ENCODE results near the gene DNAH12. TPM values are rescaled to one million over a fixed set of nuclear protein-coding genes. Genes with fewer than 3 reads are reported as not detected.

The DNAH12 gene
- polyA plus RNA-seq, 1 of the 3 experiments (the other 2 are of a cell fraction) = 0.03 TPM

DNA sequence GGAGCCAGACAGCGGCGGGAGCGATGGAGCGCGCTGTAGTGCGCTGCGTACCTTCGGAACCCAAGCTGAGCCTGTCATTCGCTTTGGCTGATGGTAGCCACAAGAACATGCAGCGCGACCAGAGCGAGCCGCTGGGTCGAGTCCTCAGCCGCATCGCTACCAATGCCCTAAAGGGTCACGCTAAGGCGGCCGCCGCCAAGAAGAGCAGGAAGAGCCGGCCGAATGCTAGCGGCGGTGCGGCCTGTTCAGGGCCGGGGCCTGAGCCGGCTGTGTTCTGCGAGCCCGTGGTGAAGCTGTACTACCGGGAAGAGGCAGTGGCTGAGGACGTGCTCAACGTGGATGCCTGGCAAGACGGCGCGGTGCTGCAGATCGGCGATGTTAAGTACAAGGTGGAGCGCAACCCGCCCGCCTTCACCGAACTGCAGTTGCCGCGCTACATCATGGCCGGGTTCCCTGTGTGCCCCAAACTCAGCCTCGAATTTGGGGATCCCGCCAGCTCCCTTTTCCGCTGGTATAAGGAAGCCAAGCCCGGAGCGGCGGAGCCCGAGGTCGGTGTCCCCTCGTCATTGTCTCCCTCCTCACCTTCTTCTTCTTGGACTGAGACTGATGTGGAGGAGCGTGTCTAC is 12.4 kb upstream of the DNAH12 start:
- Histone ChIP-seq H3K9me2 (no peaks in the 10 kb centered on the region), H3K36me3 (replicated peaks in 1 of 2; ENCODE audit: control insufficient read depth in 1 of 2, insufficient read depth in 2 of 2, low read length in 1 of 2) (peaks cover 20 to 22% of the 10 kb centered on the region in 2 experiments), H4K20me1 (ENCODE audit: insufficient read depth) (peaks cover 9% of the 10 kb centered on the region; the same call in 1 of the 2 replicates), H3F3A (replicated peaks; ENCODE audit: insufficient read depth) (peaks cover 3% of the 10 kb centered on the region), H3K9ac (peak overlapping the region; percentile 79), H3K27me3 (ENCODE audit: insufficient read depth) (no peaks in the 10 kb centered on the region), H3K4me3 (ENCODE audit: low read depth in 2 of 2, low read length in 1 of 2) (peak overlapping the region; percentile 81 to 88), H3K79me2 (ENCODE audit: insufficient read depth) (peaks cover 52% of the 10 kb centered on the region), H3K4me1 (ENCODE audit: control insufficient read depth in 1 of 2, insufficient read depth in 2 of 2, low read depth in 1 of 2, low read length in 1 of 2) (peaks cover 0 to 12% of the 10 kb centered on the region in 2 experiments; a peak in 2 of 4 replicates), H3K9me3 (no peaks in the 10 kb centered on the region), H2AFZ (ENCODE audit: low read depth) (peak overlapping the region; percentile 95; the same call in 1 of the 2 replicates), H3K4me2 (peak overlapping the region; percentile 77), H3K27ac (ENCODE audit: low read depth in 2 of 2, low read length in 1 of 2) (peak overlapping the region; percentile 74 to 96)
- WGBS (ENCODE audit: low lambda C conversion rate) = 5% methylated on average over 13 of the region's 54 CpGs
- ChIA-PET POLR2A (interaction anchor here (0.8 to 2.9 kb wide), 6 partner anchors 12 to 458 kb away, joined by 3 to 19 read pairs (median 3); partner anchors contain the start of genes APPL1, ARF4 and DNAH12), CTCF (interaction anchor here (0.7 to 1.8 kb wide), 6 partner anchors 12 to 457 kb away, joined by 3 to 5 read pairs (median 3); partner anchors contain the start of gene ARF4)
- TF ChIP-seq YY1 (IDR thresholded peaks at IDR 0.05; ENCODE audit: low read depth) (0 out of 2 replicates have a peak, but pooled peaks have one; percentile 2), EZH2phosphoT487 (IDR thresholded peaks at IDR 0.05; ENCODE audit: borderline replicate concordance, low read depth) (no peak)
- DNase-seq = no peak

DNA sequence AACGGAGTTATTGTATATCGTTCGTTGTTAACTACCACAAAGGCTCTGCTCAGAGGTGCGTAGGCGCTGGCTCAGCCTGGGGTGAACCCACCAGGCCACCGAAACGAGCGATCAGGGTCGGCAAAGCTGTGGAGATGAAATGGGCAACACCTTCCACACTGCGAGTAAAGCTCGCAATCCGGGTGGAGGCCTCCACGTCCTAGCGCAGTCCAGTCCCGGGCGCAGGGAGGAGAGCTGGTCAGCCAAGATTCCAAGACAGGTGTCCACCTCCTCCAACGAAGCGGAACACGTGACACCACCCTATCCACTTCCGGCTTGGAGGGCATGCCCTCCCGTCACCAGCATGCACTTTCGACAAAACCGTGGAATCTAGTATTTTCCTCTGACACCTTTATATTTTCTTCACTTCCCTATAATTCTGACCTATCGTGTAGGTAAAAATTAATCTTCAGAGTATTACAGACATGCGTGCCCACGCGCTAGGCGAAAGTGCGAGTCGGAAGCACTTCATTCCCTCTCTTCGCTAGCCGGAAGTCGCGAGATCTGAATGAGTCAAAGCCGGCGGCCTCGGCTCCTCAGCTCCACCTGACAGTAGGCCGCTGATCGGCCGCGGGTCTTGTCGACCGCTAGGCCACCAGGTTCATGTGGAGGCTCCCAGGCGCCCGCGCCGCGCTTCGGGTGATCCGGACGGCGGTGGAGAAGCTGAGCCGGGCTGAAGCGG is 11.8 kb upstream of the DNAH12 start, which contains the start of gene PDE12:
Gene PDE12, plus strand, starts transcription at position 537 of the 721 bp plus-strand sequence. Its CDS starts 106 bp downstream, at position 643.
- Histone ChIP-seq H3K4me2 (peak within 1 kb of the TSS; percentile 77), H3K4me3 (ENCODE audit: low read depth in 2 of 2, low read length in 1 of 2) (peak within 1 kb of the TSS; percentile 81 to 88), H3K9me3 (no peaks in the 10 kb centered on the region), H3K4me1 (ENCODE audit: control insufficient read depth in 1 of 2, insufficient read depth in 2 of 2, low read depth in 1 of 2, low read length in 1 of 2) (peaks cover 0 to 12% of the 10 kb centered on the region in 2 experiments; a peak in 2 of 4 replicates), H3K79me2 (ENCODE audit: insufficient read depth) (peaks cover 47% of the 10 kb centered on the region), H3K27ac (ENCODE audit: low read depth in 2 of 2, low read length in 1 of 2) (peak within 1 kb of the TSS; percentile 74 to 96), H3K27me3 (ENCODE audit: insufficient read depth) (no peaks in the 10 kb centered on the region), H4K20me1 (ENCODE audit: insufficient read depth) (peaks cover 9% of the 10 kb centered on the region; the same call in 1 of the 2 replicates), H3K9ac (peak within 1 kb of the TSS; percentile 79), H3K36me3 (replicated peaks in 1 of 2; ENCODE audit: control insufficient read depth in 1 of 2, insufficient read depth in 2 of 2, low read length in 1 of 2) (peaks cover 15 to 18% of the 10 kb centered on the region in 2 experiments), H2AFZ (ENCODE audit: low read depth) (peak within 1 kb of the TSS; percentile 95), H3F3A (replicated peaks; ENCODE audit: insufficient read depth) (peaks cover under 1% of the 10 kb centered on the region), H3K9me2 (no peaks in the 10 kb centered on the region)
- 2% methylated on average over 30 of the region's 54 CpGs for WGBS (ENCODE audit: low lambda C conversion rate)
- peak; percentile 88 for DNase-seq
- ChIA-PET POLR2A (interaction anchor here (0.8 to 2.9 kb wide), 7 partner anchors 11 to 458 kb away, joined by 3 to 19 read pairs (median 3); partner anchors contain the start of genes APPL1, ARF4 and DNAH12), CTCF (interaction anchor here (0.7 to 1.8 kb wide), 5 partner anchors 23 to 456 kb away, joined by 3 to 5 read pairs (median 3); partner anchors contain the start of gene ARF4)
- peak; percentile 98 for TF ChIP-seq CHD2 (IDR thresholded peaks at IDR 0.05; ENCODE audit: low read length, partially characterized antibody)
- peak; percentile 73 for TF ChIP-seq TAF1 (IDR thresholded peaks at IDR 0.05; ENCODE audit: borderline replicate concordance, low read depth, low read length)
- TF ChIP-seq YY1 (IDR thresholded peaks at IDR 0.05; ENCODE audit: low read depth) = 0 out of 2 replicates have a peak, but pooled peaks have one; percentile 15
- TF ChIP-seq SIN3A (IDR thresholded peaks at IDR 0.05; ENCODE audit: borderline replicate concordance, low read depth, low read length) = peak; percentile 92
- peak; percentile 91 for TF ChIP-seq GABPA (IDR thresholded peaks at IDR 0.05; ENCODE audit: low read depth)
- TF ChIP-seq EZH2phosphoT487 (IDR thresholded peaks at IDR 0.05; ENCODE audit: borderline replicate concordance, low read depth) = no peak
- TF ChIP-seq, protein P1, sequence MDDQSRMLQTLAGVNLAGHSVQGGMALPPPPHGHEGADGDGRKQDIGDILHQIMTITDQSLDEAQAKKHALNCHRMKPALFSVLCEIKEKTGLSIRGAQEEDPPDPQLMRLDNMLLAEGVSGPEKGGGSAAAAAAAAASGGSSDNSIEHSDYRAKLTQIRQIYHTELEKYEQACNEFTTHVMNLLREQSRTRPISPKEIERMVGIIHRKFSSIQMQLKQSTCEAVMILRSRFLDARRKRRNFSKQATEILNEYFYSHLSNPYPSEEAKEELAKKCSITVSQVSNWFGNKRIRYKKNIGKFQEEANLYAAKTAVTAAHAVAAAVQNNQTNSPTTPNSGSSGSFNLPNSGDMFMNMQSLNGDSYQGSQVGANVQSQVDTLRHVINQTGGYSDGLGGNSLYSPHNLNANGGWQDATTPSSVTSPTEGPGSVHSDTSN (IDR thresholded peaks at IDR 0.05) = no peak
- TF ChIP-seq, protein P2, sequence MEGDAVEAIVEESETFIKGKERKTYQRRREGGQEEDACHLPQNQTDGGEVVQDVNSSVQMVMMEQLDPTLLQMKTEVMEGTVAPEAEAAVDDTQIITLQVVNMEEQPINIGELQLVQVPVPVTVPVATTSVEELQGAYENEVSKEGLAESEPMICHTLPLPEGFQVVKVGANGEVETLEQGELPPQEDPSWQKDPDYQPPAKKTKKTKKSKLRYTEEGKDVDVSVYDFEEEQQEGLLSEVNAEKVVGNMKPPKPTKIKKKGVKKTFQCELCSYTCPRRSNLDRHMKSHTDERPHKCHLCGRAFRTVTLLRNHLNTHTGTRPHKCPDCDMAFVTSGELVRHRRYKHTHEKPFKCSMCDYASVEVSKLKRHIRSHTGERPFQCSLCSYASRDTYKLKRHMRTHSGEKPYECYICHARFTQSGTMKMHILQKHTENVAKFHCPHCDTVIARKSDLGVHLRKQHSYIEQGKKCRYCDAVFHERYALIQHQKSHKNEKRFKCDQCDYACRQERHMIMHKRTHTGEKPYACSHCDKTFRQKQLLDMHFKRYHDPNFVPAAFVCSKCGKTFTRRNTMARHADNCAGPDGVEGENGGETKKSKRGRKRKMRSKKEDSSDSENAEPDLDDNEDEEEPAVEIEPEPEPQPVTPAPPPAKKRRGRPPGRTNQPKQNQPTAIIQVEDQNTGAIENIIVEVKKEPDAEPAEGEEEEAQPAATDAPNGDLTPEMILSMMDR (IDR thresholded peaks at IDR 0.05) = no peak
- TF ChIP-seq SMC3 (IDR thresholded peaks at IDR 0.05; ENCODE audit: low read depth, low read length) = no peak; the same call in 1 of the 2 replicates
- 0 out of 2 replicates have a peak, but pooled peaks have one; percentile 25 for TF ChIP-seq JUND (IDR thresholded peaks at IDR 0.05)
- TF ChIP-seq TCF12 (IDR thresholded peaks at IDR 0.05) = no peak
- peak; percentile 55 for TF ChIP-seq POLR2AphosphoS5 (IDR thresholded peaks at IDR 0.05; ENCODE audit: low read depth, low read length)
- TF ChIP-seq RXRA (IDR thresholded peaks at IDR 0.05; ENCODE audit: borderline replicate concordance, low read depth) = peak; percentile 98
- TF ChIP-seq, protein P3, sequence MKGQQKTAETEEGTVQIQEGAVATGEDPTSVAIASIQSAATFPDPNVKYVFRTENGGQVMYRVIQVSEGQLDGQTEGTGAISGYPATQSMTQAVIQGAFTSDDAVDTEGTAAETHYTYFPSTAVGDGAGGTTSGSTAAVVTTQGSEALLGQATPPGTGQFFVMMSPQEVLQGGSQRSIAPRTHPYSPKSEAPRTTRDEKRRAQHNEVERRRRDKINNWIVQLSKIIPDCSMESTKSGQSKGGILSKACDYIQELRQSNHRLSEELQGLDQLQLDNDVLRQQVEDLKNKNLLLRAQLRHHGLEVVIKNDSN (IDR thresholded peaks at IDR 0.05; ENCODE audit: borderline replicate concordance, low read depth) = peak; percentile 95
- no peak for TF ChIP-seq NRF1 (IDR thresholded peaks at IDR 0.05; ENCODE audit: low read depth, low read length)
- TF ChIP-seq, protein P4, sequence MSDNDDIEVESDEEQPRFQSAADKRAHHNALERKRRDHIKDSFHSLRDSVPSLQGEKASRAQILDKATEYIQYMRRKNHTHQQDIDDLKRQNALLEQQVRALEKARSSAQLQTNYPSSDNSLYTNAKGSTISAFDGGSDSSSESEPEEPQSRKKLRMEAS (IDR thresholded peaks at IDR 0.05; ENCODE audit: low read depth) = peak; percentile 100
- TF ChIP-seq ELF1 (IDR thresholded peaks at IDR 0.05) = peak; percentile 97
- TF ChIP-seq RAD21 (IDR thresholded peaks at IDR 0.05; ENCODE audit: low read length) = 0 out of 2 replicates have a peak, but pooled peaks have one; percentile 18
- TF ChIP-seq FOSL2 (IDR thresholded peaks at IDR 0.05; ENCODE audit: borderline replicate concordance, low read depth) = peak; percentile 69; the same call in 1 of the 2 replicates
